GM12864 (cell line): ENCODE data around the gene NR2E3.

ENCODE experiments used
- DNase-seq: peaks from one replicate; pipeline ENCODE4 v3.0.0-alpha.2; 2011; ENCODE audit warnings: low read depth
- H3K4me3 ChIP-seq: 2 replicates; pipeline ENCODE4 v1.5.1; 2011; ENCODE audit warnings: mild to moderate bottlenecking, low read depth, low read length, control low read depth
- TF ChIP-seq, protein P1 (sequence below): IDR thresholded peaks from 2 replicates; pipeline ENCODE4 v1.5.1; 2011; ENCODE audit warnings: low read depth, mild to moderate bottlenecking, moderate library complexity, low read length, control low read depth, inconsistent platforms; ENCODE audit errors: missing control alignments

Gene NR2E3

DNA sequence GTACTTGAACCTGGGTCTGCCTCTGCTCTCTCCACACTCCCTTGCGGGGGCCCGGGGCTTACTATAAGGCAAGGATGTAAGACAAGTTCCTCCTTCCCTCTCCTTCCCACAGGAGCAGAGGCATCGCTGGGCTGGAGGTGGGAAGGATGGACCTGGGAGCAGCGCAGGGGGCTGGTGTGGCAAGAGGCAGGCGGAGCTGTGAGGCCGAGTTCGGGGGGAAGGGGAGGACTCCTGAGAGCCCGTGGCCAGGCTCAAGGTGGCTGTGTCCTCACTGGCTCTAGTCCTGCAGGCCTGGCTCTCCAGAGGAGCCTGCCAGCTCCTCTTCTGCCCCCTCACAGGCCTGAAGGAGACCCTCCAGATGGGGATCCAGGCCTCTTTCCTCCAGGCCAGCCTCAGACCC, 1.0 kb upstream of the NR2E3 start:
- H3K4me3 ChIP-seq: no peak overlapping the region
- no peak for DNase-seq

DNA sequence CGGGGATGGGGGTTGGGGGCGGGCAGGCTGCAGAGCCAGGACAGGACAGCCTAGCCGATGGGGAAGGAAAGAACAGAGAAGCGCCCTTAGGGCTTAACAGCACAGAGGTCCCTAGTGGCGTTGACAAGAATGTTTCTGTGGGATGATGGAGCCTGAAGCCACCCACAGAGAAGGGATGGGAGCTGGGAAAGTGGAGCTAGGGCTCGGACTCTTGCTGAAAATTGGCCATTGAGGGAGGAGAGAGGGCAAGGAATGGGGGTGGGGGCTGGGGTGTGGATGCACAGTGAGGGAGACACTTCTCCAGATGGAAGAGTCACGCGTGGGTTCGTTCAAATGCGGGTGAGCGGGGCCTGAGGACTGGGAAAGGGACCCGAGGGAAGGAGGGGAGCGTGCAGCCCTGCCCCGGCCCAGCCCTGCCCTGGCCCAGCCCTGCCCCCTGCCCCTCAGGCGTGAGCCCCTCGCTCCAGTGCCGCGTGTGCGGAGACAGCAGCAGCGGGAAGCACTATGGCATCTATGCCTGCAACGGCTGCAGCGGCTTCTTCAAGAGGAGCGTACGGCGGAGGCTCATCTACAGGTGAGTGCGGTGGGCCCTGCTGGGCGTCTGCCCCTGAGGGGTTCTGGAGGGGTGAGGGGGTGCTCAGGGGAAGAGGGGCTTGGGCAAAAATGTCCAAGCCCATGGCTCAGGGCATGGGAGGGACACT, 832 bp downstream of the NR2E3 start:
- H3K4me3 ChIP-seq: no peak overlapping the region
- TF ChIP-seq, protein P1, sequence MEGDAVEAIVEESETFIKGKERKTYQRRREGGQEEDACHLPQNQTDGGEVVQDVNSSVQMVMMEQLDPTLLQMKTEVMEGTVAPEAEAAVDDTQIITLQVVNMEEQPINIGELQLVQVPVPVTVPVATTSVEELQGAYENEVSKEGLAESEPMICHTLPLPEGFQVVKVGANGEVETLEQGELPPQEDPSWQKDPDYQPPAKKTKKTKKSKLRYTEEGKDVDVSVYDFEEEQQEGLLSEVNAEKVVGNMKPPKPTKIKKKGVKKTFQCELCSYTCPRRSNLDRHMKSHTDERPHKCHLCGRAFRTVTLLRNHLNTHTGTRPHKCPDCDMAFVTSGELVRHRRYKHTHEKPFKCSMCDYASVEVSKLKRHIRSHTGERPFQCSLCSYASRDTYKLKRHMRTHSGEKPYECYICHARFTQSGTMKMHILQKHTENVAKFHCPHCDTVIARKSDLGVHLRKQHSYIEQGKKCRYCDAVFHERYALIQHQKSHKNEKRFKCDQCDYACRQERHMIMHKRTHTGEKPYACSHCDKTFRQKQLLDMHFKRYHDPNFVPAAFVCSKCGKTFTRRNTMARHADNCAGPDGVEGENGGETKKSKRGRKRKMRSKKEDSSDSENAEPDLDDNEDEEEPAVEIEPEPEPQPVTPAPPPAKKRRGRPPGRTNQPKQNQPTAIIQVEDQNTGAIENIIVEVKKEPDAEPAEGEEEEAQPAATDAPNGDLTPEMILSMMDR: no peak
- no peak for DNase-seq

More for the DNA sequence above, 1.0 kb upstream of the NR2E3 start:
- TF ChIP-seq, protein P1: no peak

DNA sequence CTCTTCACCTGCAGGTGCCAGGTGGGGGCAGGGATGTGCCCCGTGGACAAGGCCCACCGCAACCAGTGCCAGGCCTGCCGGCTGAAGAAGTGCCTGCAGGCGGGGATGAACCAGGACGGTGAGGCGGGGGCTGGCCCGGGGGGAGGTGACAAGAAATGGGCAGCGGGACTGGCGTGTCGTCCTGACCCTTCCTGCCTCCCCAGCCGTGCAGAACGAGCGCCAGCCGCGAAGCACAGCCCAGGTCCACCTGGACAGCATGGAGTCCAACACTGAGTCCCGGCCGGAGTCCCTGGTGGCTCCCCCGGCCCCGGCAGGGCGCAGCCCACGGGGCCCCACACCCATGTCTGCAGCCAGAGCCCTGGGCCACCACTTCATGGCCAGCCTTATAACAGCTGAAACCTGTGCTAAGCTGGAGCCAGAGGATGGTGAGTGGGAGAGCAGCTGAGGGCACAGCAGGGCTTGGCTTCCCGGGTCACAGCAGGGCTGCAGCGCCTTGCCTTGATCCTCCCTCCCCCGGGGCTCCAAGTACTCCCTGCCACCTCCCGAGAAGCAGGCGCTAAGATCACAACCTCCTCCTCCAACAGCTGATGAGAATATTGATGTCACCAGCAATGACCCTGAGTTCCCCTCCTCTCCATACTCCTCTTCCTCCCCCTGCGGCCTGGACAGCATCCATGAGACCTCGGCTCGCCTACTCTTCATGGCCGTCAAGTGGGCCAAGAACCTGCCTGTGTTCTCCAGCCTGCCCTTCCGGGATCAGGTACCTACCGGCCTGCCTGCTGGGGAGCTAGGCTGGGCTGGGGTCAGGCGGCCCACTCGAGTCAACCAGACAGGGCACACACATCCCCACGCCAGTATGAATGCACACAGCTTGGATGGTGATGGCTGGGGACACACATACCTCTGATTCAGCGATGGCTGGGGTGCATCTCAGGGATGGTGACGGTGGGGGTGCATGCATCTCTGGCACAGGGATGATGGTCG, 1.7 kb downstream of the NR2E3 start:
- no peak for DNase-seq
- TF ChIP-seq, protein P1: no peak

GRCh38 chr15:71812966-71813722, 2.8 kb downstream of the NR2E3 start:
- H3K4me3 ChIP-seq: no peak overlapping the region
- no peak for DNase-seq
- TF ChIP-seq, protein P1: no peak

More for the DNA sequence above, 1.7 kb downstream of the NR2E3 start:
- no peak overlapping the region for H3K4me3 ChIP-seq

GRCh38 chr15:71813723-71814470, 3.5 kb downstream of the NR2E3 start:
- DNase-seq: no peak
- TF ChIP-seq, protein P1: no peak
- H3K4me3 ChIP-seq: no peak overlapping the region

GRCh38 chr15:71815301-71815700, 4.9 kb downstream of the NR2E3 start:
- DNase-seq: no peak
- TF ChIP-seq, protein P1: no peak

More at GRCh38 chr15:71815301-71815700, 4.9 kb downstream of the NR2E3 start:
- H3K4me3 ChIP-seq: no peak overlapping the region
